Body of pancreas (tissue), 4 donors: ENCODE data around the gene TAOK3. TPM values are rescaled to one million over a fixed set of nuclear protein-coding genes. Genes with fewer than 3 reads are reported as not detected.

Source experiments
- ATAC-seq: fragments of 150-250 bp; one replicate; pipeline ENCODE4 v1.9.1; 2016
- DNase-seq, 4 donors: peaks; one replicate each; pipeline ENCODE4 v3.0.0-alpha.2; 2019
- H3K27ac ChIP-seq, 4 donors: fragments of 200-600 bp; sonication (generic); 1 replicate in 3 of 4; 2 replicates in 1 of 4; pipeline versions ENCODE4 v1.5.1 to v1.6.1; 2016 to 2019; ENCODE audit warnings: mild to moderate bottlenecking in 1 of 4, mixed read lengths in 1 of 4, moderate library complexity in 1 of 4
- H3K27me3 ChIP-seq, 2 donors: fragments of 200-600 bp; sonication (generic); one replicate each; pipeline ENCODE4 v1.6.0; 2016; ENCODE audit warnings: mild to moderate bottlenecking in 1 of 2
- H3K36me3 ChIP-seq, 2 donors: fragments of 200-600 bp; sonication (generic); replicated peaks in 1 of 2; 2 replicates each; pipeline ENCODE4 v1.5.1; 2016; ENCODE audit warnings: low read depth in 2 of 2; ENCODE audit not compliant: insufficient read depth in 1 of 2
- H3K4me1 ChIP-seq: fragments of 200-600 bp; sonication (generic); one replicate; pipeline ENCODE4 v1.6.0; 2016
- H3K4me3 ChIP-seq, 2 donors: fragments of 200-600 bp; sonication (generic); 1 replicate in 1 of 2; 2 replicates in 1 of 2; pipeline ENCODE4 v1.5.1; 2016 to 2019
- H3K9me3 ChIP-seq, 3 donors: fragments of 200-600 bp; sonication (generic); 1 replicate in 2 of 3; 2 replicates in 1 of 3; pipeline ENCODE4 v1.5.1; 2016
- CTCF ChIP-seq, 7 experiments: fragments of 450-650 bp in 4 of 7; fragments of 200-600 bp in 3 of 7; sonication (generic) in 3 of 7; IDR thresholded peaks; one replicate each; pipeline ENCODE4 v1.5.1; 2016 to 2019; ENCODE audit warnings: antibody characterized with exemption in 7 of 7
- POLR2A ChIP-seq, 3 donors: fragments of 450-650 bp; IDR thresholded peaks; one replicate each; pipeline ENCODE4 v1.6.1; 2016; ENCODE audit warnings: antibody characterized with exemption in 3 of 3, mild to moderate bottlenecking in 2 of 3
- WGBS, 2 donors: methylation state at CpG; one replicate each; pipeline ENCODE4 v1.1.5; 2017; 5-methylcytosine and 5-hydroxymethylcytosine counted together
- intact Hi-C: fragments of 100-400 bp; cut with DNase I; formaldehyde crosslinking; loops from one replicate; pipeline ENCODE4 v1.15.1; 2023
- total RNA-seq, 2 donors: library from RNA; depleted of rRNA; stranded (reverse); fragments of >200 nt; gene quantifications; one replicate each; pipeline ENCODE4 v1.1.0, GENCODE V29; 2016

TAOK3 gene
- total RNA-seq, 2 donors from 2014 or later = 15.6 to 29.3 TPM

- 42 to 60% methylated on average over 7 of the region's 7 CpGs for WGBS, 2 donors
- no peaks in the 10 kb centered on the region for H3K9me3 ChIP-seq
- peaks cover 18% of the 10 kb centered on the region for H3K4me1 ChIP-seq
- ATAC-seq = no peak
- no peaks in the 10 kb centered on the region for H3K36me3 ChIP-seq
- no peaks in the 10 kb centered on the region for H3K27me3 ChIP-seq
- TF ChIP-seq POLR2A (IDR thresholded peaks at IDR 0.05) (no peak), CTCF (IDR thresholded peaks at IDR 0.05) (no peak)
- peak overlapping the region in 2 of 4 donors; percentile 18 to 77 for H3K27ac ChIP-seq
- H3K4me3 ChIP-seq = no peak overlapping the region
- DNase-seq = no peak
- intact Hi-C loops = no loop called here
Observed at GRCh38 chr12:118358612-118359540, 13.8 kb downstream of the TAOK3 start.

GRCh38 chr12:118358008-118358359 is 14.7 kb downstream of the TAOK3 start:
- Histone ChIP-seq H3K4me3 (no peak overlapping the region), H3K27me3 (no peaks in the 10 kb centered on the region), H3K4me1 (peaks cover 18% of the 10 kb centered on the region), H3K27ac (peak overlapping the region in 1 of 4 donors; percentile 77), H3K36me3 (no peaks in the 10 kb centered on the region), H3K9me3 (no peaks in the 10 kb centered on the region)
- TF ChIP-seq CTCF (IDR thresholded peaks at IDR 0.05) (no peak), POLR2A (IDR thresholded peaks at IDR 0.05) (no peak)
- DNase-seq (no peak), ATAC-seq (no peak)
- intact Hi-C loops = no loop called here
- 82 to 90% methylated on average over 1 of the region's 1 CpG for WGBS, 2 donors

- DNase-seq (peak in 3 of 4 donors; percentile 22 to 65 (median 24)), ATAC-seq (peak; percentile 62)
- no peaks in the 10 kb centered on the region for H3K27me3 ChIP-seq
- peaks cover 21% of the 10 kb centered on the region for H3K4me1 ChIP-seq
- intact Hi-C loops = no loop called here
- TF ChIP-seq POLR2A (IDR thresholded peaks at IDR 0.05) (no peak), CTCF (IDR thresholded peaks at IDR 0.05) (no peak)
- no peak overlapping the region for H3K4me3 ChIP-seq
- H3K27ac ChIP-seq = peak overlapping the region in 2 of 4 donors; percentile 45 to 77
- 21% methylated on average over 7 of the region's 7 CpGs for WGBS, 2 donors
- H3K9me3 ChIP-seq = no peaks in the 10 kb centered on the region
- H3K36me3 ChIP-seq = no peaks in the 10 kb centered on the region
Observed at GRCh38 chr12:118357257-118358007, 15.3 kb downstream of the TAOK3 start.

- no peak overlapping the region for H3K4me3 ChIP-seq
Observed at GRCh38 chr12:118356809-118357256, 15.9 kb downstream of the TAOK3 start.

More at GRCh38 chr12:118356809-118357256, 15.9 kb downstream of the TAOK3 start:
- no peak for DNase-seq
- no peak for TF ChIP-seq POLR2A (IDR thresholded peaks at IDR 0.05)
- no peak for TF ChIP-seq CTCF (IDR thresholded peaks at IDR 0.05)
- intact Hi-C loops = no loop called here
- Histone ChIP-seq H3K4me1 (peaks cover 21% of the 10 kb centered on the region), H3K36me3 (no peaks in the 10 kb centered on the region), H3K9me3 (no peaks in the 10 kb centered on the region), H3K27me3 (no peaks in the 10 kb centered on the region), H3K27ac (peak overlapping the region in 3 of 4 donors; percentile 8 to 77 (median 45))
- ATAC-seq = peak; percentile 42
- 36 to 56% methylated on average over 1 of the region's 1 CpG for WGBS, 2 donors
